WI38 (cell line): ENCODE data around the gene DAZAP1.
"Not testable (repeated sequence)": the region's sequence is repeated elsewhere in the genome, so short reads cannot be mapped to it uniquely, and the experiment has no call there.

Source experiments
- H3K4me3 ChIP-seq: 2 replicates; pipeline ENCODE4 v1.5.1; 2011; ENCODE audit warnings: low read depth, mild to moderate bottlenecking, control low read depth, low read length
- CTCF ChIP-seq: IDR thresholded peaks from 2 replicates; pipeline ENCODE4 v1.5.1; 2012; ENCODE audit warnings: low read depth, mild to moderate bottlenecking, control low read depth, low read length

Gene DAZAP1

DNA sequence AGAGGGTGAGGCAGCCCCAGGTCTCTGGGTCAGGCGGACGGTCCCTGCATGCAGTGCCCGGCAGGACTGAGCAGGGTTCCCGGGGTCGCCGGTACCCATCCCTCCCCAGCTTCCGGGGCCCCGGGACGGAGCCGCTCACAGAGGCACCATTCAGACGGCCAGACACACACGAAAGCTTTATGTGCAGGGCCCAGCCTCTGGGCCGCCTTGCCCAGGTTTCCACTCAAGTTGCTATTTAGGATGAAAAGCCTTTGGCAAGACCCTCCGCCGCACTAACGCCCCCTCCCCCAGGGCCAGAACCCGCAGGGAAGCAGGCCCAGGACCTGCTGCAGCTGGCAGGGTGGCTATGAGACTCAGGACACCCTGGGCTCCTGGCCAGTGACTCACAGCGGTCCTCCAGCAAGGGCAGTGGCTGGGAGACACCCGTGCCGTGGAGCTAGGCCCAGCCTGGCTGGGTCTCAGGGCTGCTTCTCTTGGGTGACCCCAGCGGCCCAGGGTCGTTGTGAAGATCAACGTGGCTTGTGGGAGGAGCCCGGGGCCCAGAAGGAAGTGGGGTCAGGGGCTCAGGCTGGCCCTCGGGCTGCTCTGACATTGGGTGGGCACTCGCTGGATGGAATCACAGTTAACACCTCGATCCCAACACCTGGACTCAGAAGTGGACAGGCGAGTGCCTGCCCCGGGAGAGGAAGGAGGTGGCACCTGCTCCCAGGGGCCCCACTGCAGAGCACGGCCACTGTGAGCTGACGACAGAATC lies 66.8 kb downstream of the DAZAP1 start:
- no peak overlapping the region for H3K4me3 ChIP-seq
- no peak for TF ChIP-seq CTCF

DNA sequence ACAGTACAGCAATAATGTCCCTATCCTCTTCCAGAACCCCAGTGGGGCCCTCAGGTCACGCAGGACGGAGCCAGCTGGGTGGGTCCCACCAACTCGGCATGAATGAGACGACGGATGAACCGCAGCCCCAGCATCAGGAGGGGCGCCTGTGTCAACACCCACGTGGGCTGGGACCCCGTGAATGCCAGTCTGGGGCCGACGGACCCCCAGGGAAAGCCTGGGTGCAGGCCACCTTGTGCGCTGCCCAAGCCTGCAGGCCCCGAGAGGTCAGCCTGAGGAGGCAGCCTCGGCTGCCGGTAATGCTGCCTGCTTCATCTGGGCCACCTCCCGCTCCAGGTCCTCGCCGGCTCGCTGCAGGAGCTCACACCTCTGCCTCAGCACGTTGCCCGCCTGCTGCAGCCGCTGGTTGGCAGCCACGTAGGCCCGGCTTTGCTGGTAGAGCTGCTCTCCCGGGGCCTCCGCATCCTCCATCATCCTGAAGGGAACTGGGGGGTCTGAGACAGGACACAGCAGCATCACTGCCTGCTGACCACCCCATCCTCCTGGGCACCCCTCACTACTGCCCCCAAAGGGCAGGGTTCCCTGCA lies 67.5 kb downstream of the DAZAP1 start:
- H3K4me3 ChIP-seq = no peak overlapping the region
- TF ChIP-seq CTCF = no peak

- no peak for TF ChIP-seq CTCF
These were observed 68.5 kb downstream of the DAZAP1 start for GRCh38 chr19:1475751-1476437.

GRCh38 chr19:1477056-1477455 lies 69.7 kb downstream of the DAZAP1 start:
- H3K4me3 ChIP-seq = not testable (repeated sequence)

More at GRCh38 chr19:1475751-1476437, 68.5 kb downstream of the DAZAP1 start:
- H3K4me3 ChIP-seq = no peak overlapping the region

DNA sequence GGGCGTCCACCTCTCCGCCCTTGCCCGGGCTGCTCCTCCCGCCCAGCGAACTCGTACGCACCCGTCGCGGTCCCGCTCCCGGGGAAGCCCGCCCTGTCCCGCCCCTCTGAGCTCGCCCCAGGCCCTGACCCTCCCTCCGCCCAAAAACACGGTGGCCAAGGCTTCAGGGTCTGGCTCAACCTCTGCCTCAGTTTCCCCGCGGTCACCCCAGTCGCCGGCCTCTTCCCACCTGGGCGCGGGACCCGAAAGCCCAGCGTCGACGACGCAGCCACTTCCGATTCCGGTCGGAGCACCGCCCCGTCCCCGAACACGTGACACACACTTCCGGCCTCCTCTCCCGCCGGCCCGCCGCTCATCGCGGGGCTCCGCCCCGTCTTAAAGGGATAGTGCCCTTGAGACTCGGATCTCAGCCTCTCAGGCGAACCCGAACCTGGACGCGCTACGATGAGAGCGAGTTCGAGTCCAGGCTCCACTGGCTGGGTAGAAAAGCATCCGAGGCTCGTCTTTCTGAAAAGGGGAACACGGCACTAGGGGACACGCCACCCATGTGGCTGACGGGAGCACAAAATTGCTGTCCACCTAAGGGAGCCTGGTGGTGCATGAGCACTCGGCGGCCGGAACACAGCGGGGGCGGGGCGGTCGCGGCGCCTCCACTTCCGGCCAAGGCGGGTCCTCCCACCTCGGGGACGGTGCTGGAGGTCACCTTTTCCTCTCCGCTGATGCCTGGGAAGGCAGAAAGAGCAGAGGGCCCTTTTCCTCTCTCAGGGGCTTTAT lies 71.7 kb downstream of the DAZAP1 start, which contains the start of gene C19orf25:
C19orf25 (minus strand) TSS at position 282 of the 774 bp plus-strand sequence. CDS start 312 bp downstream, outside the sequence.
- no peak for TF ChIP-seq CTCF
- H3K4me3 ChIP-seq = peak within 1 kb of the TSS; percentile 86

DNA sequence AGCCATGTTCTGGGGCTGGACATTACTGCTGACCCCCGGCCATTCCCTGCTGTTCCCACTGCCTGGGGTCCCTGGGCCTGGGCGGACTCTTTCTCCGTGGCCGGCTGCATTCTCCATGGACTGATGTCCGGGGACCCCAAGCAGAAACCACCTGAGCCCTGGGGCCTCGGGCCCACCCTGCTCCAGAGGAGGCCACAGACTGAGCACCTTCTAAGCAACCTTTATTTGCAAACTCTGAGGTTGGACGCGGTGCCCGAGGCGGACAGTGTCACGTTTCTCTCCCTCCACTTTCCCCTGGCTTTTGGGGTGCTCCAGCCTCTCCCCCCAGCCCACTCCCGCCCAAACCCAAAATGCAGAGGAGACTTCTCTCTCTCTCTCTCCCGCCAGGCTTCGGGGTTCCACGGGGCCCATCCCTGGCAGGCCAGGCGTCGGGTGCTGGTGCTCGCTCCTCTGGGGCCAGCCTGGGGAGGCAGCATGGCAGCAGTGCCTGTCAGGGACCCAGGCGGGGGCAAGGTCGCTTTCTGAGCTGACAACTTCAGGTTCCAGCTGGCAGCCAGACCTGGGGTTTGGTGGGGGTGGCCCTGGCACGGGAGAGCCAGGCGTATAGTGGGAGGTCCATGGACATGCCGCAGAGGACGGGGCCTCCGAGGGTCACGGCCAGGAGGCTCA lies 74.0 kb downstream of the DAZAP1 start:
- TF ChIP-seq CTCF = no peak
- H3K4me3 ChIP-seq = no peak overlapping the region

DNA sequence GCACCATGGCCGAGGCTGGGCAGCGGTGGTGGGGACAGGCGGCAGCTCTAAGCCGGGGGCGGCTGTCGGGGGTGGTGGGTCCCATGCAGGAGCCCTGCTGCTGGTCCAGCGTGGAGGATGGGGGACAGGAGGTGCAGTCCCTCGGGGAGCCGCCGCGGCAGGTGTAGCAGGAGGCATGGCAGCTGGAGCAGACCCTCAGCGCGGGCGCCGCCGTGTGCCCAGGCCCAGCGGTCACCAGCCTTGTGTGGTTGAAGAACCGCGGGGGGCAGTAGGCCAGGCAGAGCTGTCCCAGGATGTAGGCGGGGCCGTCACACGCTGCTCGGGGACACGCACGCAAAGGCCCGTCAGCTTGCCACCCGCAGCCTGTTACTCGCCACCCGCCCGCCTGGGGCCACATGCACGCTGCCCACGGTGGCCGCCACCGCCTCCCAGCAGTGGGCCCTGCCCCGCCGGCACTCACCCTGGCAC lies 74.5 kb downstream of the DAZAP1 start:
- TF ChIP-seq CTCF = no peak
- H3K4me3 ChIP-seq = no peak overlapping the region
